ENCODE data around the gene ACACB.

GRCh38 chr12:109209082-109209481 is 92.7 kb downstream of the ACACB start:
- TF ChIP-seq EZH2 (IDR thresholded peaks at IDR 0.05; ENCODE audit: borderline replicate concordance, low read length): no peak
- TF ChIP-seq, protein P1, sequence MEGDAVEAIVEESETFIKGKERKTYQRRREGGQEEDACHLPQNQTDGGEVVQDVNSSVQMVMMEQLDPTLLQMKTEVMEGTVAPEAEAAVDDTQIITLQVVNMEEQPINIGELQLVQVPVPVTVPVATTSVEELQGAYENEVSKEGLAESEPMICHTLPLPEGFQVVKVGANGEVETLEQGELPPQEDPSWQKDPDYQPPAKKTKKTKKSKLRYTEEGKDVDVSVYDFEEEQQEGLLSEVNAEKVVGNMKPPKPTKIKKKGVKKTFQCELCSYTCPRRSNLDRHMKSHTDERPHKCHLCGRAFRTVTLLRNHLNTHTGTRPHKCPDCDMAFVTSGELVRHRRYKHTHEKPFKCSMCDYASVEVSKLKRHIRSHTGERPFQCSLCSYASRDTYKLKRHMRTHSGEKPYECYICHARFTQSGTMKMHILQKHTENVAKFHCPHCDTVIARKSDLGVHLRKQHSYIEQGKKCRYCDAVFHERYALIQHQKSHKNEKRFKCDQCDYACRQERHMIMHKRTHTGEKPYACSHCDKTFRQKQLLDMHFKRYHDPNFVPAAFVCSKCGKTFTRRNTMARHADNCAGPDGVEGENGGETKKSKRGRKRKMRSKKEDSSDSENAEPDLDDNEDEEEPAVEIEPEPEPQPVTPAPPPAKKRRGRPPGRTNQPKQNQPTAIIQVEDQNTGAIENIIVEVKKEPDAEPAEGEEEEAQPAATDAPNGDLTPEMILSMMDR (IDR thresholded peaks at IDR 0.05; ENCODE audit: low read length): no peak

Measured in OCI-LY1 (cell line).